ENCODE results near the gene RAD9B.
"Not testable (repeated sequence)": the region's sequence is repeated elsewhere in the genome, so short reads cannot be mapped to it uniquely, and the experiment has no call there.

DNA sequence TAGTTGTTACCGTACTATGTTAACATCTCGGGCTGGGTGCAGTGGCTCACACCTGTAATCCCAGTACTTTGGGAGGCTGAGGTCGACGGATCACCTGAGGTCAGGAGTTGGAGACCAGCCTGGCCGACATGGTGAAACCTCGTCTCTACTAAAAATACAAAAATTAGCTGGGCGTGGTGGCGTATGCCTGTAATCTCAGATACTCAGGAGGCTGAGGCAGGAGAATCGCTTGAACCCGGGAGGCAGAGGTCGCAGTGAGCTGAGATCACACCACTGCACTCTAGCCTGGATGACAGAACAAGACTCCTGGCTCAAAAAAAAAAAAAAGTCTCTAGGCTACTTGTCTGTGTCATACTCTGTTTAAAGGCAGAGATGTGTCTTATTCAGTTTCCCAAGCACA lies 36.4 kb upstream of the RAD9B start:
- not testable (repeated sequence) for TF ChIP-seq CTCF (IDR thresholded peaks at IDR 0.05; ENCODE audit: poor library complexity); EZH2 (IDR thresholded peaks at IDR 0.05; ENCODE audit: borderline replicate concordance)
